Prostate gland (tissue), 2 donors: ENCODE measurements around the gene ZSCAN21. TPM values are rescaled to one million over a fixed set of nuclear protein-coding genes. Genes with fewer than 3 reads are reported as not detected.
A peak's percentile ranks its signal among the peaks of the same experiment; 100 is the strongest.

Source experiments
- DNase-seq: peaks from one replicate; pipeline ENCODE4 v3.0.0-alpha.2; 2019; ENCODE audit warnings: low spot score
- H3K27ac ChIP-seq, 2 donors: fragments of 200-600 bp; sonication (generic); 2 replicates each; pipeline ENCODE4 v1.5.1; 2017 to 2019
- H3K27me3 ChIP-seq: fragments of 200-600 bp; sonication (generic); replicated peaks from 2 replicates; pipeline ENCODE4 v1.5.1; 2019; ENCODE audit not compliant: insufficient read depth
- H3K36me3 ChIP-seq, 2 donors: fragments of 200-600 bp; sonication (generic); 1 replicate in 1 of 2; 2 replicates in 1 of 2; pipeline versions ENCODE4 v1.5.1 to v1.8.1; 2017 to 2019
- H3K4me1 ChIP-seq: fragments of 200-600 bp; sonication (generic); replicated peaks from 2 replicates; pipeline ENCODE4 v1.5.1; 2019
- H3K4me3 ChIP-seq, 2 donors: fragments of 200-600 bp; sonication (generic); 2 replicates each; pipeline ENCODE4 v1.5.1; 2017 to 2019
- H3K9me3 ChIP-seq: fragments of 200-600 bp; sonication (generic); 2 replicates; pipeline ENCODE4 v1.5.1; 2017
- POLR2A ChIP-seq: fragments of 450-650 bp; IDR thresholded peaks from one replicate; pipeline ENCODE4 v1.6.1; 2016; ENCODE audit warnings: antibody characterized with exemption, mild to moderate bottlenecking
- POLR2AphosphoS5 ChIP-seq: sonication (generic); formaldehyde crosslinking; IDR thresholded peaks from one replicate; pipeline ENCODE4 v1.6.1; 2017; ENCODE audit warnings: antibody characterized with exemption
- WGBS: methylation state at CpG from one replicate; pipeline ENCODE4 v1.1.5; 2018; 5-methylcytosine and 5-hydroxymethylcytosine counted together
- intact Hi-C: fragments of 100-400 bp; cut with DNase I; formaldehyde crosslinking; loops from one replicate; pipeline ENCODE4 v1.14.2; 2022
- microRNA counts, 2 donors: library from miRNA; unstranded; fragments of <30 nt; microRNA quantifications; one replicate each; lab custom pipeline; 2016 to 2017
- microRNA-seq: library from miRNA; unstranded; fragments of <30 nt; microRNA quantifications from one replicate; pipeline ENCODE4, GENCODE V29; 2016
- small RNA-seq, 2 donors: library from RNA; depleted of rRNA; stranded (forward); fragments of <200 nt; gene quantifications; one replicate each; pipeline ENCODE3, GENCODE V24; 2016
- total RNA-seq, 2 donors: library from RNA; depleted of rRNA; stranded (reverse); fragments of >200 nt; gene quantifications; one replicate each; pipeline ENCODE4 v1.1.0, GENCODE V29; 2016
- TF ChIP-seq, protein P1 (sequence below), 4 experiments: fragments of 200-600 bp in 2 of 4; fragments of 450-650 bp in 2 of 4; sonication (generic) in 2 of 4; IDR thresholded peaks; 1 replicate in 3 of 4; 2 replicates in 1 of 4; pipeline ENCODE4 v1.5.1; 2016 to 2019; ENCODE audit warnings: antibody characterized with exemption in 4 of 4, mild to moderate bottlenecking in 2 of 4, moderate library complexity in 2 of 4

The ZSCAN21 gene
- total RNA-seq, 2 donors from 2014 or later = 24.6 to 38.0 TPM

DNA sequence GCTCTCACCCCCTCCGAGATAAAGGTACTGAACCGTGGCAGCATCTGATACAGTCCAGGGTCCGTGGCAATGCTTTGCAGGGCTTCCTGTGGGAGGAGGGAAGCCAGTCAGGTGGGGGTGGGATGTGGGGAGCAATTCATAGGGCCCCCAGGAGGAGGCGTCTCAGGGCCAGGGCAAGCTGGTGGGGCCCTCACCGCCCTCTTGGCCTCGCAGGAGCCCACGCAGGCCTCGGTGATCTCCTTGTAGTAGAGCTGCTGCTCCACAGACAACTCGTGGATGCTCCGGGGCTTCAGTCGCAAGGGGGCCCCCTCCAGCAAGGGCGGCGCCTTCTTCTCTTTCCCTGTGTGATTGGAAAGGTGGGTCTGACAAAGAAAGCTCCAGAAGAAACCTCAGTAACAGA, 62.3 kb downstream of the ZSCAN21 start:
- intact Hi-C loops = no loop called here
- no peak overlapping the region for H3K4me3 ChIP-seq
- no peaks in the 10 kb centered on the region for H3K9me3 ChIP-seq
- no peaks in the 10 kb centered on the region for H3K27me3 ChIP-seq
- peaks cover 4 to 13% of the 10 kb centered on the region in 2 donors for H3K36me3 ChIP-seq
- TF ChIP-seq POLR2AphosphoS5 (no peak), POLR2A (no peak)
- TF ChIP-seq, protein P1, sequence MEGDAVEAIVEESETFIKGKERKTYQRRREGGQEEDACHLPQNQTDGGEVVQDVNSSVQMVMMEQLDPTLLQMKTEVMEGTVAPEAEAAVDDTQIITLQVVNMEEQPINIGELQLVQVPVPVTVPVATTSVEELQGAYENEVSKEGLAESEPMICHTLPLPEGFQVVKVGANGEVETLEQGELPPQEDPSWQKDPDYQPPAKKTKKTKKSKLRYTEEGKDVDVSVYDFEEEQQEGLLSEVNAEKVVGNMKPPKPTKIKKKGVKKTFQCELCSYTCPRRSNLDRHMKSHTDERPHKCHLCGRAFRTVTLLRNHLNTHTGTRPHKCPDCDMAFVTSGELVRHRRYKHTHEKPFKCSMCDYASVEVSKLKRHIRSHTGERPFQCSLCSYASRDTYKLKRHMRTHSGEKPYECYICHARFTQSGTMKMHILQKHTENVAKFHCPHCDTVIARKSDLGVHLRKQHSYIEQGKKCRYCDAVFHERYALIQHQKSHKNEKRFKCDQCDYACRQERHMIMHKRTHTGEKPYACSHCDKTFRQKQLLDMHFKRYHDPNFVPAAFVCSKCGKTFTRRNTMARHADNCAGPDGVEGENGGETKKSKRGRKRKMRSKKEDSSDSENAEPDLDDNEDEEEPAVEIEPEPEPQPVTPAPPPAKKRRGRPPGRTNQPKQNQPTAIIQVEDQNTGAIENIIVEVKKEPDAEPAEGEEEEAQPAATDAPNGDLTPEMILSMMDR (IDR thresholded peaks at IDR 0.05) = no peak
- DNase-seq = no peak
- H3K27ac ChIP-seq = no peak overlapping the region
- H3K4me1 ChIP-seq = no peaks in the 10 kb centered on the region
- WGBS = 85% methylated on average over 13 of the region's 13 CpGs

MicroRNAs within 50 kb of the gene (microRNA counts, 767-probe panel; counts per million panel counts)
- microRNA hsa-miR-106b-5p (lab: Ali Mortazavi, UCI) (2,367 to 2,749 counts per million in 2 donors), microRNA hsa-miR-25-3p (lab: Ali Mortazavi, UCI) (4,670 to 4,908 counts per million in 2 donors), microRNA hsa-miR-93-5p (lab: Ali Mortazavi, UCI) (4,179 to 4,430 counts per million in 2 donors)

Small RNA genes within 50 kb of the gene (microRNA-seq; reads per million reads assigned to microRNA genes)
- 562 reads per million, percentile 85 among the genes with 10 or more reads in this experiment for gene MIR106B
- 293 reads per million, percentile 80 among the genes with 10 or more reads in this experiment for gene MIR25
- 2,692 reads per million, percentile 92 among the genes with 10 or more reads in this experiment for gene MIR93

Small RNA genes within 50 kb of the gene (small RNA-seq; reads per million reads assigned to genes)
- gene MIR106B = 70.2 to 186 reads per million in 2 donors
- gene MIR25 = 1,508 to 1,619 reads per million in 2 donors
- gene MIR93 = 144 to 260 reads per million in 2 donors

Other genes starting within 250 kb of the ZSCAN21 start
- 10 to 100 TPM in 1 of 2 donors, under 1 TPM in 1; 0.45 to 14.3 TPM for gene CYP3A43, start 221.8 kb upstream of the ZSCAN21 start, total RNA-seq
- not detected for gene OR2AE1, start 172.7 kb upstream of the ZSCAN21 start, total RNA-seq
- gene TRIM4, start 130.2 kb upstream of the ZSCAN21 start, total RNA-seq = 10 to 100 TPM; 61.0 to 72.8 TPM
- 1 to 10 TPM; 1.2 to 3.2 TPM for gene GJC3, start 120.2 kb upstream of the ZSCAN21 start, total RNA-seq
- gene AZGP1, start 73.7 kb upstream of the ZSCAN21 start, total RNA-seq = 1,000 to 10,000 TPM; 1,167 to 4,716 TPM
- gene ZKSCAN1, start 34.2 kb upstream of the ZSCAN21 start, total RNA-seq = 10 to 100 TPM; 75.8 to 86.5 TPM
- 10 to 100 TPM; 20.5 to 21.4 TPM for gene ZNF3, start 31.9 kb downstream of the ZSCAN21 start, total RNA-seq
- gene COPS6, start 39.2 kb downstream of the ZSCAN21 start, total RNA-seq = 10 to 100 TPM; 50.8 to 78.4 TPM
- 10 to 100 TPM; 47.5 to 68.7 TPM for gene MCM7, start 51.6 kb downstream of the ZSCAN21 start, total RNA-seq
- 10 to 100 TPM; 18.0 to 27.2 TPM for gene AP4M1, start 51.9 kb downstream of the ZSCAN21 start, total RNA-seq
- gene TAF6, start 69.6 kb downstream of the ZSCAN21 start, total RNA-seq = 10 to 100 TPM; 68.3 to 79.8 TPM
- gene CNPY4, start 69.9 kb downstream of the ZSCAN21 start, total RNA-seq = 10 to 100 TPM in 1 of 2 donors, 1 to 10 TPM in 1; 1.6 to 16.1 TPM
- gene MBLAC1, start 77.2 kb downstream of the ZSCAN21 start, total RNA-seq = 1 to 10 TPM; 4.4 to 6.1 TPM
- gene LAMTOR4, start 99.1 kb downstream of the ZSCAN21 start, total RNA-seq = 100 to 1,000 TPM; 213 to 243 TPM
- gene TRAPPC14, start 108.9 kb downstream of the ZSCAN21 start, total RNA-seq = 10 to 100 TPM; 21.2 to 43.4 TPM
- 10 to 100 TPM in 1 of 2 donors, 1 to 10 TPM in 1; 4.1 to 10.2 TPM for gene GAL3ST4, start 118.8 kb downstream of the ZSCAN21 start, total RNA-seq
- gene GPC2, start 127.6 kb downstream of the ZSCAN21 start, total RNA-seq = 1 to 10 TPM; 1.7 to 2.8 TPM
- 10 to 100 TPM in 1 of 2 donors, 1 to 10 TPM in 1; 1.8 to 37.6 TPM for gene STAG3, start 128.1 kb downstream of the ZSCAN21 start, total RNA-seq
- gene PVRIG, start 170.2 kb downstream of the ZSCAN21 start, total RNA-seq = not detected